HG02623 (cell line): ENCODE measurements around the gene CNOT3.

Experiments
- ATAC-seq: cut with Tn5 transposase; IDR thresholded peaks from one replicate; pipeline ENCODE4 v1.9.1; 2021; ENCODE audit warnings: moderate library complexity; ENCODE audit not compliant: unreplicated experiment

Gene CNOT3

GRCh38 chr19:54149021-54149812 is 11.7 kb downstream of the CNOT3 start:
- no peak for ATAC-seq

- no peak for ATAC-seq
Measured at GRCh38 chr19:54151362-54152035, 13.9 kb downstream of the CNOT3 start.

DNA sequence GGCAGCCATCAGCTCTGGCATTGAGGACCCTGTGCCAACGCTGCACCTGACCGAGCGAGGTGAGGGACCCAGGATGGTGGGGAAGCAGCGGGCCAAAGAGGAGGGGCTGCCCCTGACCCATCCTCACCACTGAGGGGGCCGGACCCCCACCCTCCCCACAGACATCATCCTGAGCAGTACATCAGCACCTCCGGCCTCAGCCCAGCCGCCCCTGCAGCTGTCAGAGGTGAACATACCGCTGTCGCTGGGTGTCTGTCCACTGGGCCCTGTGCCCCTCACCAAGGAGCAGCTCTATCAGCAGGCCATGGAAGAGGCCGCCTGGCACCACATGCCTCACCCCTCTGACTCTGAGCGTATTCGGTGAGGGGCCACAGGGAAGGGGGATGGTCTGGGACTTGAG is 14.7 kb downstream of the CNOT3 start:
- ATAC-seq, result no peak

DNA sequence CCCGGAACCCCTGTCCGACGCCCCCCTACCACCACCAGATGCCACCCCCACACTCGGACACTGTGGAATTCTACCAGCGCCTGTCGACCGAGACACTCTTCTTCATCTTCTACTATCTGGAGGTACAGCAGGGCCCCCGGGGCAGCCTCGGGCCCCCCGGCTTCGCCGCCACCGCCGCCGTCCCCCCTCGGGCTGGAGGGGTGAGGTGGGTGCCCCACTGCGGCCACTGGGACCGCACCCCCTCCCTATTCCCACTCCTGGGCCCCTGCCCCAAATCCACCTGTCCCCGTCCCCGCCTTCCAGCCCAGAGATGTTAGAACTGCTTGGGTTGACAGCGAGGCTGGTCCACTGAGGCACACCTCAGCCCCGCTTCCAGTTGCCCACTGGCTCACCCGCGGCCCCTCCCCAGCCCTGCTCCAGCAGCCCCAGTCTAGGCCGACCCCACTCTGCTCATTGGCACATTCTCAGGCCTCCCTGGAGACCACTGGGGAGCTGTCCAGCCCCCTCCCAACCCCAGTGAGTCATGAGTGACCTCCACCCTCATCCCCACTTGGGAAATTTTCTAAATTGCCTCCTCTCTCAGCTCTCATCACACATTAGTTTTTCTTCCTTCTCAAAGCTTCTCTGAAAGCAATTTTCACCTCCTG is 15.4 kb downstream of the CNOT3 start:
- ATAC-seq, result no peak

DNA sequence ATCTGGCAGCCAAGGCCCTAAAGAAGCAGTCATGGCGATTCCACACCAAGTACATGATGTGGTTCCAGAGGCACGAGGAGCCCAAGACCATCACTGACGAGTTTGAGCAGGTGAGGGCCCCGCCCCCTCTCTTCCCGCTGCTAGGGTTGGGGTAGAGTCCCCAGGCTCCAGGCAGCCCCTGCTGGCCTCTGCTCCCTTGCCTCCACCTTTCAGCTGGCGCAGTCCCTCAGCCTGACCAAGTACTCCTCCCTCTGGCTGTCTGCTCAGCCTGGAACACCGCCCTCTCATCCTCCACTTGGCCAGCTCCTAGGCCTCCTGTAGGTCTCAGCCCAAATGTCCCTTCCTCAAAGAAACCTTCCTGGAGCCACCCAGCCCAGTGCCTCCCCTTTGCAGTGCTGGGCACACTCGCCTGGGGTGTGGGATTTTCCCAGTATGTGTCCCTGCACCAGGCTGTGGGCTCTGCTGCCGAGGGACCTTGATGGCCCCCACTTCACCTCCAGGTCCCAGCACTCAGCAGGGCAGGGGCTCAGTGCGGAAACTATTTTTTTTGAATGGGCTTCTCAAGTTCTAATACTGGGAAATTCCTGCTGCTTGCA is 16.3 kb downstream of the CNOT3 start:
- ATAC-seq, result no peak

- ATAC-seq, result no peak
Measured at GRCh38 chr19:54154603-54155345, 17.2 kb downstream of the CNOT3 start.

- ATAC-seq, result no peak
Measured at GRCh38 chr19:54155694-54156093, 18.1 kb downstream of the CNOT3 start.

DNA sequence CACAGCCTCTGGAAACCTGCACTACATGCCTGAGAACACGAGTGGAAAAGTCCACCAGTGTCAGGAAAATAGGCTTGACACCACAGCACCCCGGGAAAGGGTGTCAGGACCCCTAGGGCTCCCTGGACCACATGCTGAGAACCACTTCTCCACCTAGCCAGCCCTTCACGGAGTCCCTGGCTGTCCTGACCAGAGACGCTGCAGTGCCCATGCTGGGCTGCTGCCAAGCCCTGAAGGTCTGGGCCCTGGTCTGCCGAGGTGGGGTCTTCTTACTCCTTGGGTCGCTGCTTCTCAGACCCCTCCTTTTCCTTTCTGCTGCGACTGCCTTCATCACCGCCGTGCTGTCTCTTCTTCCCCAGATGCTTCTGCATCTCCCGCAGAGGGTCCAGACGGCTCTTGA is 18.9 kb downstream of the CNOT3 start:
- ATAC-seq, result no peak

DNA sequence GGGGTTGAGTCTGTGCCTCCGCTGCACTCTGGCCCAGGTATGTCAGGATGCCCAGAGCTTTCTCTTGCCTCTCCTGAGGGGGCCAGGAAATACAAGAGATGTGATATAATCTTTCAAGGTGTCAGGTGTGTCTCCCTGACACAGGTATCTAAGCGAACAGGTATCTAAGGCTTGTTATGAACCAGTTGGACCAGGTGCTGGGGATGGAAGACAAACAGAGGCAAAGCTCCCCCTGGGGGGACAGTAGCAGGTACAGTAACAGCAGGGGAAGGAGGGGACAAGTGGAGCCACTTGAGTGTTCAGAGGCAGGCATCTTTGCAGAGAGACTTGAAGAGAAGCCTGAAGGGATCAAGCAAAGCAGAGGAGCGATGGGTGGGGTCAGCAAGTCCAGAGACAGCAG is 19.4 kb downstream of the CNOT3 start:
- no peak for ATAC-seq

- no peak for ATAC-seq
Measured at GRCh38 chr19:54158812-54159351, 21.3 kb downstream of the CNOT3 start.

DNA sequence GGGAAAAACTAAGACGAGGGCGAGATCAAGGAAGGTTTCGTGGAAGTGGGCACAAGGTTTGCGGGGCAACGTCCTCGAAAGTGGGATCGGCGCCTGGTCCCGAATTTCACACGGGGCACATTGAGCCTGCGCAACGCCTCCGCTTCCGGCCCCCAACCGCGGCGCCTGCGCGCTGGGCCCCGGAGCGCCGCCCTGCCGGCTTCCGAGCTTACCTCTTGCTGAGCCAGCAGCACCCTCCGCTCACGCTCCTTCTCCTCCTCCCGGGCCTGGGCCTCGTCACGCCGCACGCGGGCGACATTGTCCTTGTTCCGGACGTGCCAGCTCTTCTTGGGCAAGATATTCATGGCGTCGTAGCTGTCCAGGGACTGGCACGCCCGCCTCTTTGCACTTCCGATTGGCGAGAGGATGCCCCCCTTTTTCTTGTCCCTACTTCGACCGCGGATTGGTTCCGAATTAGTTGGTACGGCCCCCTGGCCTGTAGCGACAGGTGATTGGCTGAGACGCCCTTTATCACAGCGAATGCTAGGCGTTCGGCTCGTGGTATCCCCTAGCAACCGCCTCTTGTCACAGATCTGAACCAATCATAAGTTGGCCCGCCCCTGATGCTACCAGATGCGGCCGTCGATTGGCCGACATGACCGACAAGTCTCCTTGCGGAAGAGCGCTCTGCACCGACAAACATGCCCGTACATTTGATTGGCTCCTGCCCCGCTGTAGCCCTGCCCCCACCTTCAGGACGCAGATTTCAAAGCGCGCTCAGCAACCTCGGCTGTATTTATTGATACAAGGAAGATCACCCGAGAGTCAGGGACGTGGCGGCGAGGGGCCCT is 22.0 kb downstream of the CNOT3 start, which contains the start of gene LENG1:
LENG1 (minus strand) TSS at position 370 of the 830 bp plus-strand sequence; CDS start at position 344, 26 bp downstream.
- ATAC-seq, result peak; percentile 87

DNA sequence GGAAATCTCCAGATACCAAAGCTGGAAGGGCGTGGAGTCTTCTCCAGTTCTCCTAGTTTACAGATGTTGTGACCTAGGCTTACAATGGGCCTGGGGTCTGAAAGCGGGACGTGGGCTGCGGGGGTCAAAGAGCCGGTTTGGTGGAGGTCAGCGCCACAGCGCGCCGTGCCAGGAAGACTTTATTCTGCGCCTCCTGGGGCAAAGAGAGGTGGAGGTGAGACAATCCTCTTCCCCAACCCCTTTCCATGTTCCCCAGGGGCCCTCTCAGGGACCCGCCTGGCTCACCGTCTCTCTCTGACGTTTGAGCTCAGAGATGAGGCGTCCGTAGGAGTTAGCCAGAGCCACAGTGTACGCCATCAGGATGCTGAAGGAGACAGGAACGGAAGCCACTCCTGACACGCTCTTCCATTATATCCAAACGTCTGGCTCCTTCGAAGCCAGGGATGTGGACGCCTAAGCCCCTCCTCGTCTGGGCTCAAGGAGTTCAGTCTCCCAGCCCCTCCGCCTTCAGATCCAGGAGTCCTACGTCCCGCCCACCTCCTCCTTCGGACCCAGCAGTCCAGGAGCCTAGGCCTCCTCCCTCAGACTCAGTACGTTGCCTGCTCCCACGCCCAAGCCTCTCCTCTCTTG is 22.7 kb downstream of the CNOT3 start:
- ATAC-seq, result no peak

GRCh38 chr19:54160854-54161253 is 23.3 kb downstream of the CNOT3 start:
- ATAC-seq, result no peak

DNA sequence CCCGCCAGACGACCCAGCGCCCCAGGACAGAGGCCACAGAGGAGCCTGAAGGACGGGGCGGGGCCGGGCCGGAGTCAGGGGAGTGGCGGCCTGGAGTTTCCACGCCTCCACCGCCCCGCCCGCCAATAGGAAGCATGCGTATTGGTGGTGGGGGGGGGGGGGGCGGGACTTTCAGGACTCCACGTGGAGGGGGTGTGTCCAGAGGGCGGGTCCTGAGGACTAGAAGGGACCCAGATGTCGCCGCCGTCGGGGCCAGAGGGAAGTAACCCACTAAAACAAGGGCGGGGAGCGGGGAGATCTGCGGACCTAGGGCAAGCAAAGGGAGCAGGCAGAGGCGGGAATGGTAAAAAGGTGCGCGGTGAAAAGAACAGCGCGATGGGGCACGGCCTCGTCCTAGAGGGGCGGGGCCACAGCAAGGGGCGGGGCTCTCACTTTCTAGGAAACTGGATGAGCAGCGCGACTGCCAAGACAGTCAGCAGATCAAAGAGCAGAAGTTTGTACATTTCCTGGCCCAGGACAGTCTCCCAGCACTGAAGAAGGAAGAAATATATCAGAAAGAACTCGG is 24.8 kb downstream of the CNOT3 start:
- ATAC-seq, result no peak

- ATAC-seq, result no peak
Measured at GRCh38 chr19:54162884-54163283, 25.3 kb downstream of the CNOT3 start.

GRCh38 chr19:54164369-54165068 is 27.0 kb downstream of the CNOT3 start:
- ATAC-seq, result no peak

- ATAC-seq, result no peak
Measured at GRCh38 chr19:54165222-54165621, 27.7 kb downstream of the CNOT3 start.
